ENCODE results near the gene COMMD10.

COMMD10 gene

GRCh38 chr5:116273448-116274242 lies 188.8 kb downstream of the COMMD10 start:
- no peak for DNase-seq (ENCODE audit: insufficient read length, low spot score)
- FAIRE-seq, result no peak

DNA sequence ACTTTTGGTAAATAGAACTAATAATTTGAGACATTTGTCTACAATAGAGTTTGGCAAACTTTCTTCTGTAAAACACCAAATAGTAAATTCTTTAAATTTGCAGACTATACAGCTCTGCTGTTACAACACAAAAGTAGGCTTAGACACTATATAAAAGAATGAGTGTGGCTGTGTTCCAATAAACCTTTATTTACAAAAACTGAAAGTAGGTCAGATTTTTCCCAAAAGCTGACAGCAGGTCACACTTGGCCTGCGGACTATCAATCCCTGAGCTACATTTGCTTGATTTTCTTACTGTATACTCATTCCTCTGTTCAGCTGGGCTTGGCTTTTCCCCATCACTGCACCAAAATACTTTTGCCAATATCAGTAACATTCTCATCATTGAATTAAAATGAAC lies 189.4 kb downstream of the COMMD10 start:
- DNase-seq (ENCODE audit: insufficient read length, low spot score), result no peak
- FAIRE-seq, result no peak
- TF ChIP-seq POLR2A (IDR thresholded peaks at IDR 0.05; ENCODE audit: low read depth, low read length), result no peak

More at GRCh38 chr5:116273448-116274242, 188.8 kb downstream of the COMMD10 start:
- TF ChIP-seq POLR2A (IDR thresholded peaks at IDR 0.05; ENCODE audit: low read depth, low read length), result no peak

- no peak for DNase-seq (ENCODE audit: insufficient read length, low spot score)
- FAIRE-seq, result no peak
- TF ChIP-seq POLR2A (IDR thresholded peaks at IDR 0.05; ENCODE audit: low read depth, low read length), result no peak
These were observed 190.5 kb downstream of the COMMD10 start for GRCh38 chr5:116275282-116275681.

- TF ChIP-seq POLR2A (IDR thresholded peaks at IDR 0.05; ENCODE audit: low read depth, low read length), result no peak
- FAIRE-seq, result no peak
- DNase-seq (ENCODE audit: insufficient read length, low spot score), result no peak
These were observed 192.1 kb downstream of the COMMD10 start for GRCh38 chr5:116276952-116277351.

DNA sequence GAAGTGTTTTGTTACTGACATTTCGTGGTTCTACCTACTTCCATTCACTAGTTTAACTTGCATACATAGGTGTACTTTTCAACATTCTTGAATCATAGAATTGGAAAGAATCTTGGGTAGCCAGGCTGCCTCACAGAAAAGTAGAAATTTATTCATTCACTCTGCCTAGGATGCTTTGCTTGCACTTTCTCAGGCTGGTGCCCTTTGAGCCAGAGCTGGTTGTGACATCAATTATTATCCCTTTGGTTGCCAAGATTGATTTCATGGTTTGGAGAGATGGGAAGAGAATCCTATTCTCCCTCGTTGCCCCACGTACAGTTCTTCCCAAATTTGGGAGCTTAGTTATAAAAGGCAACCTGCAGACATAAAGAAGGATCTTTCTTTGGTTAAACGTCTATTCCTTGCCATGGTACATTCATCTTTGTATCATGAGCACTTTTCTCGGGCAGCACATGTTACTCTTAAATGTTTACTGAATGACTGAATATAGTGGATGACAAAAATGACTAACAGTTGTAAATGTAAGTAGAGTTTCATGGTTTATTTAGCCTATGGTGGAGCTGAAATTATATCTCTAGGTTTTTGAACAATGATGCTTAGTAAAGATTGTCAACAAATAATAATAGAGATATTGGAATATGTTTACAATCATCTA lies 195.5 kb downstream of the COMMD10 start:
- FAIRE-seq (no peak), DNase-seq (ENCODE audit: insufficient read length, low spot score) (no peak)
- no peak for TF ChIP-seq POLR2A (IDR thresholded peaks at IDR 0.05; ENCODE audit: low read depth, low read length)

- no peak for TF ChIP-seq POLR2A (IDR thresholded peaks at IDR 0.05; ENCODE audit: low read depth, low read length)
- no peak for DNase-seq (ENCODE audit: insufficient read length, low spot score)
- no peak for FAIRE-seq
These were observed 196.5 kb downstream of the COMMD10 start for GRCh38 chr5:116281309-116281708.

DNA sequence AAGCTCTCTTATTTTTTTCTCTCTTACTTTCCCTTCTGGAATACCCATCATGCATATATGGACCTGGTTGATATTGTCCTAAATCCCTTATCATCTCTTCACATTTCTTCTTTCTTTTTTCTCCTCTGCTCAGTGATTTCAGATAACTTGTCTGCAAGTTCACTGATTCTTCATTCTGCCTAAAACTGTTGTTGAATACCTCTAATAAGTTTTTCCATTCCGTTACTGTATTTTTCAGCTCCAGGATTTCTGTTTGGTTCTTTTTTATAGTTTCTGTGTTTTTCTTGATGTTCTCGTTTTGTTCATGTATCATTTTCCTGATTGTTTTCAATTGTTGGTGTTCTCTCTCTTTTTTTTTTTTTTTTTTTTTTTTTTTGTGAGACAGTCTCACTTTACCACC lies 203.7 kb downstream of the COMMD10 start:
- no peak for DNase-seq (ENCODE audit: insufficient read length, low spot score)
- FAIRE-seq, result no peak
- TF ChIP-seq POLR2A (IDR thresholded peaks at IDR 0.05; ENCODE audit: low read depth, low read length), result no peak

- FAIRE-seq (no peak), DNase-seq (ENCODE audit: insufficient read length, low spot score) (no peak)
- no peak for TF ChIP-seq POLR2A (IDR thresholded peaks at IDR 0.05; ENCODE audit: low read depth, low read length)
These were observed 204.5 kb downstream of the COMMD10 start for GRCh38 chr5:116289276-116289675.

- no peak for DNase-seq (ENCODE audit: insufficient read length, low spot score)
- FAIRE-seq, result no peak
- no peak for TF ChIP-seq POLR2A (IDR thresholded peaks at IDR 0.05; ENCODE audit: low read depth, low read length)
These were observed 206.4 kb downstream of the COMMD10 start for GRCh38 chr5:116291271-116291670.

DNA sequence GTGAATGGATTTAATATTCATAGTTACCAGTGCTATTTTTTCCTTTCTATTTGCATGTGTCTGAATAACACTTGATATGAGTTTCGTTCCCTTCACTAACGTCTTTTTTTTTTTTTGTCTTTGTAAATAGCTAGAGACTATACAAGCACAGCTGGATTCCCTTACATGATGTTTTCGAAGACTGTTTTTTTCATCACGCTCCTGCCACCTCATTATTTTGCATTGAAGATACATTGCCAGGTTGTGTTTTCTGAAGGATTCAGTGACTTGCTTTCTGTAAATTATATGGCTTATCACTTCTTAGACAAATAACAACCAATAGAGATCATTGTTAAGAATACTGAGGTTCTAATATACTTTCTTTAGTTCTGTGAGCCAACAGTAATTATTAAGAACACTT lies 207.5 kb downstream of the COMMD10 start:
- no peak for FAIRE-seq
- no peak for DNase-seq (ENCODE audit: insufficient read length, low spot score)
- TF ChIP-seq POLR2A (IDR thresholded peaks at IDR 0.05; ENCODE audit: low read depth, low read length), result no peak

GRCh38 chr5:116296335-116297072 lies 211.7 kb downstream of the COMMD10 start:
- no peak for FAIRE-seq
- DNase-seq (ENCODE audit: insufficient read length, low spot score), result no peak
- TF ChIP-seq POLR2A (IDR thresholded peaks at IDR 0.05; ENCODE audit: low read depth, low read length), result no peak

DNA sequence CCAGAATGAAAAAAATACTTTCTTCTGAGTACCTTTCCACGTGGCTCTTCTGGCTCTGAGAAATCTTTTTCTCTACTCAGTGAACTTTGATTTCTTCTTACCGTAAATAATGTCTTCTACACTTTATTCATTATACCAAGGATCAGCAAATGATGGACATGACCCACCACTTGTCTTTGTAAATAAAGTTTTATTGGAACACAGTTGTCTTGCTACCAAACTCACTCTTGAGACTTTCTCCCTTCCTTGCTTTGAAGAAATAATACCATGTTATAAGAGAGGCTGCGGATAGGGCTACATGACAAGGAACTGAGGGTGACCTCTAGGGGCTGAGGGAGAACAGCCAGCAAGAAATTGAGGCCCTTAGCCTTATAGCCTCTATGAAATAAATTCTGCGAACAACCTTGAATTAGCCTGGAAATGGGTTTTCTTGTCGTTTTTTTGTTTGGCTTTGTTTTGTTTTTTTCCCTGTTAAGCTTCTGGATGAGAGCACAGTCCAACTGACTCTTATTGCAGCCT lies 212.5 kb downstream of the COMMD10 start:
- FAIRE-seq (no peak), DNase-seq (ENCODE audit: insufficient read length, low spot score) (no peak)
- TF ChIP-seq POLR2A (IDR thresholded peaks at IDR 0.05; ENCODE audit: low read depth, low read length), result no peak

DNA sequence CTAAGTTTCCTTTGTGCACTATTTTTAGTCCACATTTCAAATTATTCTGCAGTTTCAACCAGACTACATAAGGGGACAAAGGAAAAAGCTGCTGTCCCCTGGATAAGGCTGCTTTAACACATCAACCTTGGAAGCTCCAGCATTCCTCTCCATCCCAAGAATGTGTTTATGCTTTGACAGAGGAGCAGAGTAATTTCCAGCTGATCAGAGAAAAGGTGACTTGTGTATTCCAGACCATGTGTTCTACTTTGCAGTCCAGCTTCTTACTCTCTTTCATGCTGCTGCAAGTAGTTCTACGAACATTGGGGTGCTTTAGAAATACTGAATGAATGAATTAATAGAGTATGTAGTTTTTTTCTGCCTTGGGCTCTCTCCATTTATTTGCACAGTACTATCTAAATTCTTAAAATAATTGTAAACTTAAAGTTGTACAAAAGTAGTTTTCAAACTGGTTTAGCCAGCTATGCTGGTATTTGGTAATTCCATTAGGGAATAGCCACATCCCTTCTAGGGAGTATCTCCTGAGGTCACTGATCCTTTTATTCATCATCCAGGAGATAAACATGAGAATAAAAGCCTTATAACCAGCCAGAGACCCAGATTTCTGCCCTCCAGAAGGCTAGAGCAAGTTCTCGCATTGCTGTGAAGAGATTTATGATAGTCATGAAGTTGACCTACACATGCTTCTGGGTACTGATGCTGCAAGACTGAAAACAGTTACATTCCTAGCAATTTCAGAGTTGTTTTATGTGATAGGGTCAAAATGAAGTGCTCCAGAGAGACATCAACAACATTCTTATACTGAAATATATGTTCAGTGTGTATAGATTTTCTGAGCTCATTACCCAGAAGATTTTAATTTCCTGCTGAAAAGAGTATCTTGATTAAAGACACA lies 215.2 kb downstream of the COMMD10 start:
- DNase-seq (ENCODE audit: insufficient read length, low spot score) (no peak), FAIRE-seq (no peak)
- TF ChIP-seq POLR2A (IDR thresholded peaks at IDR 0.05; ENCODE audit: low read depth, low read length), result no peak

Measured in H54 (cell line).